HAP-1 (cell line): ENCODE data around the gene UBAP2.
"Not testable (repeated sequence)": the region's sequence is repeated elsewhere in the genome, so short reads cannot be mapped to it uniquely, and the experiment has no call there.

Experiments used
- DNase-seq, 2 experiments: peaks; one replicate each; pipeline ENCODE4 v3.0.0-alpha.2; 2016 to 2020; ENCODE audit warnings: low spot score in 2 of 2
- H3K27me3 ChIP-seq: fragments of 250-450 bp; sonication (Bioruptor Pico); 2 replicates; pipeline ENCODE4 v1.5.1; 2020; ENCODE audit warnings: low read depth, mild to moderate bottlenecking, moderate library complexity
- H3K36me3 ChIP-seq: fragments of 250-450 bp; sonication (Bioruptor Pico); replicated peaks from 2 replicates; pipeline ENCODE4 v1.5.1; 2020; ENCODE audit warnings: mild to moderate bottlenecking
- H3K4me1 ChIP-seq: fragments of 250-450 bp; sonication (Bioruptor Pico); 2 replicates; pipeline ENCODE4 v1.5.1; 2020; ENCODE audit warnings: mild to moderate bottlenecking
- H3K4me3 ChIP-seq: fragments of 250-450 bp; sonication (Bioruptor Pico); 2 replicates; pipeline ENCODE4 v1.5.1; 2020; ENCODE audit warnings: mild to moderate bottlenecking, moderate library complexity
- H3K9me3 ChIP-seq: fragments of 250-450 bp; sonication (Bioruptor Pico); 2 replicates; pipeline ENCODE4 v1.5.1; 2020; ENCODE audit warnings: mild to moderate bottlenecking, moderate library complexity
- in situ Hi-C: fragments of 300-500 bp; cut with MboI; formaldehyde crosslinking; loops from 3 replicates; pipeline ENCODE4 v1.14.3; 2020; ENCODE audit warnings: low sequenced_read_pairs, inconsistent platforms, mixed read lengths

Gene UBAP2

GRCh38 chr9:34072410-34072809 lies 23.7 kb upstream of the UBAP2 start:
- H3K9me3 ChIP-seq, result no peaks in the 10 kb centered on the region
- in situ Hi-C loops, result no loop called here
- H3K36me3 ChIP-seq, result no peaks in the 10 kb centered on the region
- no peaks in the 10 kb centered on the region; the same call in 1 of the 2 replicates for H3K4me1 ChIP-seq
- no peak for DNase-seq
- H3K4me3 ChIP-seq, result no peak overlapping the region
- H3K27me3 ChIP-seq, result no peaks in the 10 kb centered on the region

DNA sequence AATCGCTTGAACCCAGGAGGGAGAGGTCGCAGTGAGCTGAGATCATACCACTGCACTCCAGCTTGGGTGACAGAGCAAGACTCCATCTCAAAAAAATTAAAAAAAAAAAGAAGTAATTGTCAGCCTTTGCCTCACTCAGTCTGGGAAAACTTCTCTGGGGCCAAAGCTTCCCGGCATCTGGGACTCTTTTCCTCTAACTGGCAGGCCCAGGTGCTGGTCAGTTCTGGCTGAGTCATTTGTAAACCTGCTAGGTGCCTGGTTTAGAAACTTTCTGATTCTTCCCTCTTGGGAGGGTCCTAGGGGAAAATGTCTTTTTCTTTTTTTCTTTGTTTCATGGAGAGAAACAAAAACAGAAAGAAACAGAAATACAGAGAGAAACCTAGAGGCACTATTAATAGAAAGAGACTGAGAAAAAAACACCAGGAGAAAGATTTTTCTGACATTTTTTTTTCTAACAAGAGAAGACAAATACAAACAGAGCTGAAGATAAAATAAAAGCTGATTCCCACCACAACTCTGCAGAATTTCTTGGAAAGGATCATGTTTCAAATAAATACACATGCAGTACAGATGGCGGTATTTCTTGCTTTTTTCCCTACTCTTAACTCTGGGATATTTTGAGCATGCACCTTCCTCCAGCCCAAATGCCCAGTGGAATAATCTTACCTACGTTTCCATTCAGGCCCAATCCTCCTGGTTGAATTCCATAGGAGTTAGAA lies 22.1 kb upstream of the UBAP2 start:
- Histone ChIP-seq H3K36me3 (no peaks in the 10 kb centered on the region), H3K9me3 (no peaks in the 10 kb centered on the region), H3K4me1 (no peaks in the 10 kb centered on the region; the same call in 1 of the 2 replicates), H3K4me3 (no peak overlapping the region), H3K27me3 (no peaks in the 10 kb centered on the region)
- DNase-seq, result no peak
- in situ Hi-C loops, result no loop called here

- H3K4me1 ChIP-seq, result peaks cover 4% of the 10 kb centered on the region
- no peak for DNase-seq
- H3K9me3 ChIP-seq, result no peaks in the 10 kb centered on the region
- H3K36me3 ChIP-seq, result no peaks in the 10 kb centered on the region
- no peaks in the 10 kb centered on the region for H3K27me3 ChIP-seq
- in situ Hi-C loops, result no loop called here
- no peak overlapping the region for H3K4me3 ChIP-seq
Observed at GRCh38 chr9:34069831-34070230, 21.1 kb upstream of the UBAP2 start.

DNA sequence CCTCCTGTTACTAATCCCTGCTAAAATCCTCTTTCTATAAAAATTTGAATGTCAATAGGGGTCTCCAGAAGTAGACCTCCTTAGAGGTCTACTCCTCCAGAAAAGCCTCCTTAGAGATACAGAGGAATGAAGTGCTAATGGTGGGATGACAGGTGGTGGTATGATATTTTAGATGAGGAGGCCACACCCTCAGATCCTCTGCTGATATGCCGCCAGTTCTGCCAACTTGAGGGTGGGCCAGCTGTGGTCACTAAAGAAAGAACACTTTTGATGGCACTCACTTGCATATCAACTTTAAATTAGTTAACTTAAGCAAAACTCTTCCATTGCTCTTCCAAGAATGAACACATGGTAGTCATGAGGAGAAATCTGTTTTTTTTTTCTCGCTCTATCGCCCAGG lies 16.9 kb upstream of the UBAP2 start:
- Histone ChIP-seq H3K27me3 (no peaks in the 10 kb centered on the region), H3K4me1 (peaks cover 4% of the 10 kb centered on the region), H3K36me3 (no peaks in the 10 kb centered on the region), H3K9me3 (no peaks in the 10 kb centered on the region), H3K4me3 (no peak overlapping the region)
- peak in 1 of 2 experiments; percentile 65 for DNase-seq
- in situ Hi-C loops, result no loop called here

DNA sequence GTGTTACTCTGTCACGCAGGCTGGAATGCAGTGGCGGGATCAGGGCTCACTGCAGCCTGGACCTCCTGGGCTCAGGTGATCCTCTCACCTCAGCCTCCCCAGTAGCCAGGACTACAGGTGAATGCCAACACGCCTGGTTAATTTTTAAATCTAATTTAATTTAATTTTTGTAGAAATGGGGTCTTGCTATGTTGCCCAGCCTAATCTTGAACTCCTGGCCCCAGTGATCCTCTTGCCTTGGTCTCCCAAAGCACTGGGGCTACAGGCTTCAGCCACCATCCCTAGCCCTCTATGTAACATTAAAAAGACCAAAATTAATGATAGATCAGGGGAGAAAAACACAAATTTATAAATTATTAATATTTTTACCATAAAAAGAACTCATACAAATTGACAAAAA lies 11.3 kb upstream of the UBAP2 start:
- Histone ChIP-seq H3K4me1 (peaks cover 6% of the 10 kb centered on the region), H3K4me3 (no peak overlapping the region), H3K27me3 (0 out of 2 replicates have a peak, but pooled peaks cover 2% of the 10 kb centered on the region), H3K36me3 (no peaks in the 10 kb centered on the region), H3K9me3 (no peaks in the 10 kb centered on the region)
- no peak for DNase-seq
- in situ Hi-C loops, result no loop called here

- H3K27me3 ChIP-seq, result 0 out of 2 replicates have a peak, but pooled peaks cover 2% of the 10 kb centered on the region
- H3K4me3 ChIP-seq, result no peak overlapping the region
- H3K4me1 ChIP-seq, result peaks cover 6% of the 10 kb centered on the region
- in situ Hi-C loops, result no loop called here
- H3K36me3 ChIP-seq, result no peaks in the 10 kb centered on the region
- no peaks in the 10 kb centered on the region for H3K9me3 ChIP-seq
- DNase-seq, result no peak
Observed at GRCh38 chr9:34059281-34059680, 10.6 kb upstream of the UBAP2 start.

GRCh38 chr9:34049630-34050384 lies 1.1 kb upstream of the UBAP2 start:
- peaks cover 2% of the 10 kb centered on the region; the same call in 1 of the 2 replicates for H3K9me3 ChIP-seq
- no peak for DNase-seq
- no peaks in the 10 kb centered on the region for H3K27me3 ChIP-seq
- peaks cover 16% of the 10 kb centered on the region for H3K4me1 ChIP-seq
- in situ Hi-C loops, result no loop called here
- peaks cover under 1% of the 10 kb centered on the region; the same call in 1 of the 2 replicates for H3K36me3 ChIP-seq
- peak overlapping the region; percentile 77 for H3K4me3 ChIP-seq

DNA sequence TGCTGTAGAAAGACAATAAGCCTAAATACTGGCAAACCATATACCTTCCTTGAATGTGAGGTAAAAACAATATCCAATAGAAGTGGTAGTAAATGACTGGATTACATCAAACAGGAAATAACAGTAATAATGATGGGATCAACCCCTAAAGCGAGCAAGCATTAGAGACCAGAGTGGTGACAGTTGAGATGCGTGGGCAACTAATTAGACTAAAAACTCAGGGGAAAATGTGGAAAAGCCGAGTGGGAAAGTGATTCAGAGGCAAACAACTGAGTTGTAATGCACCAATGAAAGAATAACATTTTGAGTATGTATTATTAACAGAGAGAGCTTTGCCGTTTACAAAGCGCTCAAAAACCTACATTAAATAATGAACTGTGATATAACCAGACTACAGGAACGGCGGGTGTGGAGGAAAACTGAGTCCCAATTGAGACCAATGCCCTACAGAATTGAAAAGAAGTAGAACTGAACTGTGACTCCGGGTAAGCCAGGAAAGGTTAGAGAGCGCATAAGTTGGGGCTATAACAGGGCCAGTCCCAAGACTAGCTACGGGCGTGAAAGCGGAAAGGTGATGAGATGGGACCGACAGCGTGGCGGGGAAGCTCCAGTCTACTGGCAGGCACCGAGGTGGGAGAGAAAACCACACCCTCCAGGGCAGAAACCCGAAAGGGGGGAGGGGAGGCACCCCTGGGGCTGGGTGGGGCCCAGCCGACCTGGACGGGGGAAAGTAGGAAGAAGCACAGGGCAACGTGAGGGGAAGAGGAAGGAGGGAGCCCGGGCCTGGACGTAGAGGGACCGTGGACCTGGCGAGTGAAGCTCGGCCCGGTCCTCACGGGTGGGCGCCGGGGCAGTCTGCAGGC lies 592 bp downstream of the UBAP2 start:
- Histone ChIP-seq H3K4me1 (peaks cover 16% of the 10 kb centered on the region), H3K36me3 (peaks cover 5% of the 10 kb centered on the region), H3K27me3 (no peaks in the 10 kb centered on the region), H3K9me3 (peaks cover 2% of the 10 kb centered on the region; the same call in 1 of the 2 replicates), H3K4me3 (peak overlapping the region; percentile 77)
- DNase-seq, result peak; percentile 34 to 77
- in situ Hi-C loops, result no loop called here

DNA sequence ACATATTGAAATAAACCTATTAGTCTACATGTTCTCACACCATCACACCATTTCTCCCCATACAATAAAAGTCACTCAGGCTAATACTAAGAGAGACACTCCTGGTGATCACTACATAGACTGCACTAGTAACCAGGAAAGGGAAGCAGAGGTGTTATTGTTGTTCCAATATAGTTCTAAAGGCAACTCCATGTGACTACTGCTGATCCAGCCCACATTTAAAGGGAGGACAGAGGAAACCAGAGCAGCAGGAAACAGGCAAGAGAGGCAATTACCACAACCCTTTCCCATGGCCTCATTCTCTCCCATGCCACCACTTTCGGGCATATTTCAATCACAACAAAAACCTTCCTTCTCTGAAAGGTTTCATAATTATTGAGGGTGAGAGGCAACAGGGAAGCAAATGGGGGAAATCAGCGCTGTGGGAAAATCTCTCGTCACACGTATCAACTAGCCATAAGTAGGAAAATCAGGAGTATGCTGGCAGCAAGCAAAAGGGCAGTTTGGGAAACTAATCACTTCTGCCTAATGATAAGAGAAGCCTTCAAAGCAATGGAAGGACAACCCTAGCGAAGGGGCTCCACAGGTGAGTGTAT lies 1.8 kb downstream of the UBAP2 start:
- no peaks in the 10 kb centered on the region for H3K27me3 ChIP-seq
- H3K36me3 ChIP-seq, result peaks cover 5% of the 10 kb centered on the region
- in situ Hi-C loops, result no loop called here
- H3K4me1 ChIP-seq, result peaks cover 16% of the 10 kb centered on the region
- DNase-seq, result no peak
- peaks cover 2% of the 10 kb centered on the region; the same call in 1 of the 2 replicates for H3K9me3 ChIP-seq
- H3K4me3 ChIP-seq, result peak overlapping the region; percentile 77

DNA sequence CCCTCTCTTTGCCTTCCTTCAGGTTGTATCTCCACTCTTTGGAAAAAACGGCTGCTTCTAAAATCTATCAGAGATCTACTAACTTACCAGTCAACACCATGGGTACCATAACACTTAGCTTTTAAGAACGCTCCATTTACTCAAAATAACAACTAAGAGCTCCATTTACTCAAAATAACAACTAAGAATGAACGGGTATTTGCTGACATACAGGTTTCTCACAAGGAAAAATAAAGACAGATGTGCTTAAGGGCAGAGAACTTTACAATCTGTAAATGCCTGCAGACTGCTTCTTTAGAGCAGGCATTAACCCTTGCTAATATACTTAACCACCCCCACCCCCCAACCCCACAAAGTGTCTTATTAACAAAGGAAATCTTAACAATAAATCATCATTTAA lies 2.8 kb downstream of the UBAP2 start:
- H3K27me3 ChIP-seq, result no peaks in the 10 kb centered on the region
- peaks cover 2% of the 10 kb centered on the region; the same call in 1 of the 2 replicates for H3K9me3 ChIP-seq
- in situ Hi-C loops, result no loop called here
- peaks cover 11% of the 10 kb centered on the region for H3K36me3 ChIP-seq
- H3K4me3 ChIP-seq, result no peak overlapping the region
- no peak for DNase-seq
- H3K4me1 ChIP-seq, result peaks cover 16% of the 10 kb centered on the region

- H3K27me3 ChIP-seq, DNase-seq, H3K4me1 ChIP-seq, in situ Hi-C loops, H3K9me3 ChIP-seq, H3K4me3 ChIP-seq: not testable (repeated sequence)
- H3K36me3 ChIP-seq, result peaks cover 18% of the 10 kb centered on the region
Observed at GRCh38 chr9:34042074-34042473, 6.6 kb downstream of the UBAP2 start.

- H3K4me1 ChIP-seq, H3K4me3 ChIP-seq, H3K27me3 ChIP-seq, DNase-seq, in situ Hi-C loops, H3K9me3 ChIP-seq: not testable (repeated sequence)
- H3K36me3 ChIP-seq, result peaks cover 13% of the 10 kb centered on the region
Observed at GRCh38 chr9:34038851-34039250, 9.8 kb downstream of the UBAP2 start.

DNA sequence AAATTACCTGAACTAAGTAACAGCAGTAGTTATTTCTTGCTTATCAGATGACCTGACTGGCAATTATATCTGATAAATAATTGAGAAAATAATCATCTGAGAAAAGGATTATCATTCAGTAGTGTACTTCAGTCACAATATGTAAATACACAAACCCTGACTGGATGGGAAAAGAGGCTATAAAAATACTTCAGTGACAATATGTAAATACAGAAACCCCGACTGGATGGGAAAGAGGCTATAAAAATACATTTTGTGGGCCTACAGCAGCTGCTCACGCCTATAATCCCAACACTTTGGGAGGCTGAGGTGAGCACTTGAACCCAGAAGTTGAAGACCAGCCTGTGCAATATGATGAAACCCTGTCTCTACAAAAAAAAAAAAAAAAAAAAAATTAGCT lies 11.1 kb downstream of the UBAP2 start:
- in situ Hi-C loops, result no loop called here
- no peaks in the 10 kb centered on the region for H3K9me3 ChIP-seq
- H3K4me3 ChIP-seq, result no peak overlapping the region
- no peak for DNase-seq
- no peaks in the 10 kb centered on the region for H3K4me1 ChIP-seq
- H3K27me3 ChIP-seq, result no peaks in the 10 kb centered on the region
- peaks cover 13% of the 10 kb centered on the region for H3K36me3 ChIP-seq
